GM18526 (cell line): ENCODE measurements around the gene PDCD5.

Experiments used
- POLR2A ChIP-seq: IDR thresholded peaks from 3 replicates; pipeline ENCODE4 v1.6.1; 2011; ENCODE audit not compliant: insufficient read length; ENCODE audit errors: extremely low read depth

The PDCD5 gene

DNA sequence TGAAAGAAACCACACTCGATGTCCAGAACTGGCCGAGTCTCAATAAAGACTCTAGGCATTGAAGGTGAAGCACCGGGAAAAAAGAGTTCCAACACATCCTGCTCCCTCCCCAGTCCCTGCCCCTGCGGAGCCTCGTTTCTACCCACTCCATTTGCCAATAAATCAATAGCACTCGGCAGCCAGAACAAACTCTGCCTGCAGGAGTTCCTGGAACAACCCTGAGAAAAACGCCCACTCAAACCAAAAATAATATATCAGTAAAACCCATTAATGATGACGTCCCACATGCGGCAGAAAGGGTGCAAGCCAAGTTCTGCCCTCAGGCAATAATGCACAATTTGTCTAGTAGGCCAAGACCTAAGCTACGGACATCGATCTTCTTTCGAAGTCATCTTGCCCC lies 41.0 kb downstream of the PDCD5 start:
- TF ChIP-seq POLR2A: no peak

- TF ChIP-seq POLR2A: no peak
These were observed 43.4 kb downstream of the PDCD5 start for GRCh38 chr19:32624410-32624809.

DNA sequence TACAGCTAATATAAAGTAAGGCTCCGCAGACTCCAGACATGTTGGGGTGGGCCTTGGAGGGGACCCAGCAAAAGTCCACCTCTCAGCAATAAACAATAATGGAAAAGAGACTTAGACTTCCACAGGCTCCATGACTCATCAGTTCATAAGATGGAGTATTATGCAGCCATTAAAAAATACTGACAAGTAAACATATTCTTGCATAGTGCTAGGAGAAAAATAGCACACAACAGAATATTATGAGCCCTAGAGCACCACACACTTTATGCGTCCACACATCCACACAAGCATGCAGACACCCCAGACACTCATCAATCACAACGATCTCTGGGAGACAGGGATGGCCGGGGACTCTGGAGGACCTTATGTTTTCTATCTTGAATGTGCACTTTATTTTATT lies 46.0 kb downstream of the PDCD5 start:
- no peak for TF ChIP-seq POLR2A

- TF ChIP-seq POLR2A: no peak
These were observed 46.8 kb downstream of the PDCD5 start for GRCh38 chr19:32627714-32628270.

GRCh38 chr19:32630338-32630737 lies 49.3 kb downstream of the PDCD5 start:
- no peak for TF ChIP-seq POLR2A

DNA sequence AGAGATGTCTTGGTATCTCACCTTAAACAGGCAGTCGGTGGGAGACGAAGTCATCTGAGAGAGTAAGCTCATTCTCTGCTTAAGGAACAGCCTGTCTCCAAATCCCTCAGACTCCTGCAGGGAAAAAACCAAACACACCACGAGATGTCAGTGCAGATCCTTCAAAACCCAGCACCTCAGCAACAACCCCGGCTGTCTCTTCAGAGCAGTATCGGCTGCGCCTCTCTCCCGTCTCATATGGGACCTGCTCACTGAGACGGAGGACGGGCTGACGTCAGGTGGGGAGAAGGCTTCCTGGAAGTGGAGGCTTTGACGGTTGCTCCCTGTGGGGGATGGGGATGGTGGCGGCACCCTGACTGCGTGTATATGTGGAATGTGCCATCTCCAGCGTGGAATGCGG lies 50.4 kb downstream of the PDCD5 start:
- no peak for TF ChIP-seq POLR2A
